ENCODE measurements around the gene CARM1. TPM values are rescaled to one million over a fixed set of nuclear protein-coding genes. Genes with fewer than 3 reads are reported as not detected.

Gene CARM1
- polyA plus RNA-seq, 1 donor from 2014 or later: 22.3 TPM

GRCh38 chr19:10828981-10829821, 42.2 kb upstream of the CARM1 start:
- no peak overlapping the region for H2AFZ ChIP-seq (ENCODE audit: low read depth, low read length)
- no peak overlapping the region for H3K4me2 ChIP-seq (ENCODE audit: low read length)
- H3K27ac ChIP-seq (ENCODE audit: low read length): no peak overlapping the region

GRCh38 chr19:10829967-10830366, 41.4 kb upstream of the CARM1 start:
- no peak overlapping the region for H3K27ac ChIP-seq (ENCODE audit: low read length)
- H3F3A ChIP-seq (ENCODE audit: insufficient read depth, low read length, poor library complexity, severe bottlenecking): no peaks in the 10 kb centered on the region
- H3K36me3 ChIP-seq (ENCODE audit: insufficient read depth, low read length): no peaks in the 10 kb centered on the region
- no peaks in the 10 kb centered on the region for H3K9me3 ChIP-seq (ENCODE audit: low read length)
- H3K9me2 ChIP-seq (ENCODE audit: insufficient read depth, low read length): no peaks in the 10 kb centered on the region
- no peaks in the 10 kb centered on the region for H3K27me3 ChIP-seq (ENCODE audit: insufficient read depth, low read depth, low read length)
- no peak overlapping the region for H3K9ac ChIP-seq (ENCODE audit: low read length)
- no peaks in the 10 kb centered on the region for H4K20me1 ChIP-seq (ENCODE audit: insufficient read depth)
- no peak overlapping the region for H3K4me3 ChIP-seq (ENCODE audit: low read length)
- no peaks in the 10 kb centered on the region for H3K79me2 ChIP-seq (replicated peaks; ENCODE audit: insufficient read depth, low read length)
- no peak overlapping the region for H3K4me2 ChIP-seq (ENCODE audit: low read length)
- no peak overlapping the region for H2AFZ ChIP-seq (ENCODE audit: low read depth, low read length)
- TF ChIP-seq TAF1 (IDR thresholded peaks at IDR 0.05; ENCODE audit: low read depth): no peak
- TF ChIP-seq REST (IDR thresholded peaks at IDR 0.05; ENCODE audit: borderline replicate concordance): no peak
- TF ChIP-seq, protein P1, sequence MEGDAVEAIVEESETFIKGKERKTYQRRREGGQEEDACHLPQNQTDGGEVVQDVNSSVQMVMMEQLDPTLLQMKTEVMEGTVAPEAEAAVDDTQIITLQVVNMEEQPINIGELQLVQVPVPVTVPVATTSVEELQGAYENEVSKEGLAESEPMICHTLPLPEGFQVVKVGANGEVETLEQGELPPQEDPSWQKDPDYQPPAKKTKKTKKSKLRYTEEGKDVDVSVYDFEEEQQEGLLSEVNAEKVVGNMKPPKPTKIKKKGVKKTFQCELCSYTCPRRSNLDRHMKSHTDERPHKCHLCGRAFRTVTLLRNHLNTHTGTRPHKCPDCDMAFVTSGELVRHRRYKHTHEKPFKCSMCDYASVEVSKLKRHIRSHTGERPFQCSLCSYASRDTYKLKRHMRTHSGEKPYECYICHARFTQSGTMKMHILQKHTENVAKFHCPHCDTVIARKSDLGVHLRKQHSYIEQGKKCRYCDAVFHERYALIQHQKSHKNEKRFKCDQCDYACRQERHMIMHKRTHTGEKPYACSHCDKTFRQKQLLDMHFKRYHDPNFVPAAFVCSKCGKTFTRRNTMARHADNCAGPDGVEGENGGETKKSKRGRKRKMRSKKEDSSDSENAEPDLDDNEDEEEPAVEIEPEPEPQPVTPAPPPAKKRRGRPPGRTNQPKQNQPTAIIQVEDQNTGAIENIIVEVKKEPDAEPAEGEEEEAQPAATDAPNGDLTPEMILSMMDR (IDR thresholded peaks at IDR 0.05; ENCODE audit: poor library complexity, severe bottlenecking): no peak
- no peak for TF ChIP-seq MXI1 (conservative IDR thresholded peaks at IDR 0.05; ENCODE audit: poor library complexity, severe bottlenecking)
- TF ChIP-seq EP300 (conservative IDR thresholded peaks at IDR 0.05; ENCODE audit: poor library complexity, severe bottlenecking): no peak
- TF ChIP-seq POLR2AphosphoS5 (IDR thresholded peaks at IDR 0.05): no peak
- no peak for TF ChIP-seq RAD21 (conservative IDR thresholded peaks at IDR 0.05)

More at GRCh38 chr19:10828981-10829821, 42.2 kb upstream of the CARM1 start:
- Histone ChIP-seq H3F3A (ENCODE audit: insufficient read depth, low read length, poor library complexity, severe bottlenecking) (no peaks in the 10 kb centered on the region), H3K9ac (ENCODE audit: low read length) (no peak overlapping the region), H3K79me2 (replicated peaks; ENCODE audit: insufficient read depth, low read length) (no peaks in the 10 kb centered on the region), H3K27me3 (ENCODE audit: insufficient read depth, low read depth, low read length) (no peaks in the 10 kb centered on the region), H3K9me3 (ENCODE audit: low read length) (no peaks in the 10 kb centered on the region), H3K4me3 (ENCODE audit: low read length) (no peak overlapping the region), H4K20me1 (ENCODE audit: insufficient read depth) (no peaks in the 10 kb centered on the region), H3K9me2 (ENCODE audit: insufficient read depth, low read length) (no peaks in the 10 kb centered on the region), H3K36me3 (ENCODE audit: insufficient read depth, low read length) (no peaks in the 10 kb centered on the region)
- TF ChIP-seq RAD21 (conservative IDR thresholded peaks at IDR 0.05): no peak
- no peak for TF ChIP-seq REST (IDR thresholded peaks at IDR 0.05; ENCODE audit: borderline replicate concordance)
- TF ChIP-seq EP300 (conservative IDR thresholded peaks at IDR 0.05; ENCODE audit: poor library complexity, severe bottlenecking): no peak
- no peak for TF ChIP-seq POLR2AphosphoS5 (IDR thresholded peaks at IDR 0.05)
- TF ChIP-seq, protein P1 (IDR thresholded peaks at IDR 0.05; ENCODE audit: poor library complexity, severe bottlenecking): no peak
- TF ChIP-seq SMC3 (conservative IDR thresholded peaks at IDR 0.05; ENCODE audit: poor library complexity): no peak
- no peak for TF ChIP-seq EZH2 (IDR thresholded peaks at IDR 0.05; ENCODE audit: borderline replicate concordance, insufficient read depth, low read length, poor library complexity, severe bottlenecking)
- TF ChIP-seq MXI1 (conservative IDR thresholded peaks at IDR 0.05; ENCODE audit: poor library complexity, severe bottlenecking): no peak
- TF ChIP-seq TAF1 (IDR thresholded peaks at IDR 0.05; ENCODE audit: low read depth): no peak

All from neural cell (in vitro differentiated cells).